Spleen (tissue), 11 donors: ENCODE measurements around the gene PARD3. TPM values are rescaled to one million over a fixed set of nuclear protein-coding genes. Genes with fewer than 3 reads are reported as not detected.
"Not testable (repeated sequence)": the region's sequence is repeated elsewhere in the genome, so short reads cannot be mapped to it uniquely, and the experiment has no call there.

ENCODE experiments used
- DNase-seq: peaks from one replicate; pipeline ENCODE4 v3.0.0-alpha.2; 2020
- H3K27ac ChIP-seq, 8 donors: fragments of 200-600 bp; sonication (generic) in 7 of 8; 1 replicate in 4 of 8; 2 replicates in 4 of 8; pipeline versions ENCODE4 v1.5.0 to v1.8.0; 2016 to 2021; ENCODE audit warnings: inconsistent platforms in 4 of 8, mild to moderate bottlenecking in 4 of 8, moderate library complexity in 1 of 8
- H3K27me3 ChIP-seq, 7 donors: fragments of 200-600 bp; sonication (generic) in 6 of 7; replicated peaks in 1 of 7; 1 replicate in 4 of 7; 2 replicates in 3 of 7; pipeline versions ENCODE4 v1.5.0 to v1.8.0; 2016 to 2021; ENCODE audit warnings: inconsistent platforms in 3 of 7, mild to moderate bottlenecking in 1 of 7
- H3K36me3 ChIP-seq, 6 donors: fragments of 200-600 bp; sonication (generic) in 5 of 6; 1 replicate in 4 of 6; 2 replicates in 2 of 6; pipeline versions ENCODE4 v1.5.0 to v1.8.0; 2016 to 2021; ENCODE audit warnings: inconsistent platforms in 2 of 6
- H3K4me1 ChIP-seq, 6 donors: fragments of 200-600 bp; sonication (generic) in 5 of 6; 1 replicate in 3 of 6; 2 replicates in 3 of 6; pipeline versions ENCODE4 v1.5.0 to v1.8.0; 2016 to 2021; ENCODE audit warnings: inconsistent platforms in 3 of 6
- H3K4me3 ChIP-seq, 8 donors: fragments of 200-600 bp; sonication (generic) in 7 of 8; 1 replicate in 4 of 8; 2 replicates in 4 of 8; pipeline versions ENCODE4 v1.5.0 to v1.8.0; 2016 to 2021; ENCODE audit warnings: inconsistent platforms in 4 of 8, mild to moderate bottlenecking in 4 of 8, moderate library complexity in 2 of 8
- H3K9me3 ChIP-seq, 8 donors: fragments of 200-600 bp; sonication (generic) in 7 of 8; 1 replicate in 4 of 8; 2 replicates in 4 of 8; pipeline versions ENCODE4 v1.5.0 to v1.8.0; 2016 to 2021; ENCODE audit warnings: inconsistent platforms in 4 of 8
- POLR2A ChIP-seq, 3 donors: fragments of 450-650 bp; IDR thresholded peaks; one replicate each; pipeline ENCODE4 v1.5.1; 2017; ENCODE audit warnings: antibody characterized with exemption in 3 of 3, mild to moderate bottlenecking in 1 of 3
- POLR2AphosphoS5 ChIP-seq, 3 donors: sonication (generic); formaldehyde crosslinking; IDR thresholded peaks; one replicate each; pipeline ENCODE4 v1.5.1; 2017; ENCODE audit warnings: antibody characterized with exemption in 3 of 3
- WGBS, 5 donors: extraction: QIAGEN DNeasy Blood & Tissue Kit in 3 of 5; methylation state at CpG; one replicate each; pipeline versions ENCODE4 v1.1.5 to v1.1.7; 2013 to 2018; 5-methylcytosine and 5-hydroxymethylcytosine counted together
- intact Hi-C: fragments of 100-400 bp; cut with DNase I; formaldehyde crosslinking; loops from one replicate; pipeline ENCODE4 v1.15.0; 2023; ENCODE audit warnings: low total_unique reads
- polyA plus RNA-seq, 3 donors: library from polyadenylated mRNA; stranded (reverse); fragments of 200-250 nt; gene quantifications; one replicate each; pipeline ENCODE4 v1.2.1, GENCODE V29; 2013
- total RNA-seq, 7 donors: library from RNA; depleted of rRNA in 3 of 7; stranded (reverse); fragments of >200 nt in 3 of 7; fragmentation: NEBNext Ultra II Directional in 4 of 7; extraction: Animal tissue kit (Norgen Biotek cat#: 25700) in 4 of 7; gene quantifications; one replicate each; pipeline versions ENCODE4 v1.1.0 to v1.2.1, GENCODE V29; 2016 to 2021
- TF ChIP-seq, protein P1 (sequence below), 11 experiments: fragments of 200-600 bp in 7 of 11; fragments of 450-650 bp in 4 of 11; sonication (generic) in 4 of 11; IDR thresholded peaks in 8 of 11; conservative IDR thresholded peaks in 3 of 11; 1 replicate in 7 of 11; 2 replicates in 4 of 11; pipeline versions ENCODE4 v1.4.0 to v1.8.0; 2016 to 2021; ENCODE audit warnings: antibody characterized with exemption in 11 of 11, inconsistent platforms in 4 of 11, mild to moderate bottlenecking in 1 of 11
- donor health status: healthy with polysubstance abuse.
- donor health status: DM: no; HTN: no; CAD: no; lungs with moderate emphysema.
- donor health status: DM: no; HTN: no; CAD: no.
- donor health status: Bipolar disorder and iron deficiency.
- donor health status: healthy.
- donor health status: DM: no; HTN: no; CAD: no.
- donor health status: DM: yes; HTN: yes; CAD: no.

Gene PARD3
- total and polyA plus RNA-seq, 10 donors, result 2.8 to 18.9 (median 10.8) TPM

GRCh38 chr10:34710391-34710751 lies 104.7 kb downstream of the PARD3 start:
- no peaks in the 10 kb centered on the region for H3K27me3 ChIP-seq
- H3K36me3 ChIP-seq, result no peaks in the 10 kb centered on the region
- no peak overlapping the region for H3K27ac ChIP-seq

DNA sequence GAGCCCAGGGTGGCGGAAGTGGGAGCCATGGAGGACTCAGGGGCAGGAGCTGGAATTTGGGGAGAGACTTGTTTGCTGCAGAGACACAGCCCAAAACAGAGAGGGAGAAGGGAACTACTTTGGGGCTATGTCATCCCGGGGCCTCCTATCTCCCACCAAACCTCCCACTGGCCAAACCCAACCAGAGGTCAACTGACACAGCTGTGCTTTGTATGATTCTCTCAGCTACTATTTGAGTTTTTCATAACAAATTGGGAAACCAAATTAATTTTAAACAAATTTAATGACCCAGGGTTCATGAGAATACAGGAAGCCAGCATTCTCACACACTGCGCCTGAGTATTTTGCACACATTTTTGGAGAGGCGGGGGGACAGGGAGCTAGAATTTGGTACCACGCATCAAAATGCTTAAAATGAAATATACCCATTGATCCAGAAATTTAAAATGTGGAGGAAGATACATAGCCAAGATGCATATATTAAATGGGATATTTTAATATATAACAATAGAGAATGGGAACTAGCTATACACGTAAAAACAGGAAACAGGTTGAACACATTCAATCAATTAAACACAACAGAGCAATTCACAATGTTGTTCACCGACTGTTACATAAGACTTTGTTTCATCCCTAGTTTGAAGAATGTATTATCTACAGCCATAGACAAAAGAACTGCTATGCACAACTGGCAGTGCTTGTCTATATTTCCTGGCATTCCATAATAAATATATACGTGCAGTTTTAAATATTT lies 105.3 kb downstream of the PARD3 start:
- WGBS, 5 donors, result 70 to 86% (median 79%) methylated on average over 8 of the region's 8 CpGs
- intact Hi-C loops, result no loop called here
- H3K27ac ChIP-seq, result no peak overlapping the region
- H3K9me3 ChIP-seq, result no peaks in the 10 kb centered on the region
- DNase-seq, result no peak
- no peaks in the 10 kb centered on the region for H3K4me1 ChIP-seq
- no peaks in the 10 kb centered on the region for H3K36me3 ChIP-seq
- TF ChIP-seq POLR2A (IDR thresholded peaks at IDR 0.05) (no peak), POLR2AphosphoS5 (IDR thresholded peaks at IDR 0.05) (no peak)
- TF ChIP-seq, protein P1, sequence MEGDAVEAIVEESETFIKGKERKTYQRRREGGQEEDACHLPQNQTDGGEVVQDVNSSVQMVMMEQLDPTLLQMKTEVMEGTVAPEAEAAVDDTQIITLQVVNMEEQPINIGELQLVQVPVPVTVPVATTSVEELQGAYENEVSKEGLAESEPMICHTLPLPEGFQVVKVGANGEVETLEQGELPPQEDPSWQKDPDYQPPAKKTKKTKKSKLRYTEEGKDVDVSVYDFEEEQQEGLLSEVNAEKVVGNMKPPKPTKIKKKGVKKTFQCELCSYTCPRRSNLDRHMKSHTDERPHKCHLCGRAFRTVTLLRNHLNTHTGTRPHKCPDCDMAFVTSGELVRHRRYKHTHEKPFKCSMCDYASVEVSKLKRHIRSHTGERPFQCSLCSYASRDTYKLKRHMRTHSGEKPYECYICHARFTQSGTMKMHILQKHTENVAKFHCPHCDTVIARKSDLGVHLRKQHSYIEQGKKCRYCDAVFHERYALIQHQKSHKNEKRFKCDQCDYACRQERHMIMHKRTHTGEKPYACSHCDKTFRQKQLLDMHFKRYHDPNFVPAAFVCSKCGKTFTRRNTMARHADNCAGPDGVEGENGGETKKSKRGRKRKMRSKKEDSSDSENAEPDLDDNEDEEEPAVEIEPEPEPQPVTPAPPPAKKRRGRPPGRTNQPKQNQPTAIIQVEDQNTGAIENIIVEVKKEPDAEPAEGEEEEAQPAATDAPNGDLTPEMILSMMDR (IDR thresholded peaks at IDR 0.05 in 8 of 11, conservative IDR thresholded peaks at IDR 0.05 in 3 of 11), result no peak
- H3K4me3 ChIP-seq, result no peak overlapping the region
- H3K27me3 ChIP-seq, result no peaks in the 10 kb centered on the region

More at GRCh38 chr10:34710391-34710751, 104.7 kb downstream of the PARD3 start:
- no peak for DNase-seq
- 88 to 98% (median 96%) methylated on average over 4 of the region's 4 CpGs for WGBS, 5 donors
- no peak for TF ChIP-seq POLR2A (IDR thresholded peaks at IDR 0.05)
- TF ChIP-seq, protein P1 (IDR thresholded peaks at IDR 0.05 in 8 of 11, conservative IDR thresholded peaks at IDR 0.05 in 3 of 11), result no peak
- TF ChIP-seq POLR2AphosphoS5 (IDR thresholded peaks at IDR 0.05), result no peak
- no peaks in the 10 kb centered on the region for H3K4me1 ChIP-seq
- intact Hi-C loops, result no loop called here
- H3K4me3 ChIP-seq, result no peak overlapping the region
- no peaks in the 10 kb centered on the region for H3K9me3 ChIP-seq

DNA sequence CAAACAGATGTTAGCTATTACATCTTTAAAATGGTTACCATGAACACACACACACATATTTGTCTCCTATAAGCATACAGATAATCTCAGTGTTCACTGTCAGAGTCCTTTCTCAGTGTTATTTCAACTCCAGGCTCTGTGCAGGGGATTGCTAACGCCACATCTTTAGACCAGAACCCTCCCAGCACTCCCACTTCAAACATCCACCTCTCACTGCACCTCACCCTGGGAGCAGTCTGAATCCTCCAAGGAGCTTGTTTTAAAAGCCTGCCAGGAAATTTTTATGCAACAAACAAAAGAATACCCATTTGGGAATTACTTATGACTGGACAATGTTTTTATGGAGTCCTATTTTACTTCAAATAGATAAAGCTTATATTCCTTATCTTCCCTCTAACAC lies 107.4 kb downstream of the PARD3 start:
- TF ChIP-seq POLR2A (IDR thresholded peaks at IDR 0.05), result no peak
- no peak for TF ChIP-seq POLR2AphosphoS5 (IDR thresholded peaks at IDR 0.05)
- TF ChIP-seq, protein P1 (IDR thresholded peaks at IDR 0.05 in 8 of 11, conservative IDR thresholded peaks at IDR 0.05 in 3 of 11), result no peak
- no peak for DNase-seq
- no peak overlapping the region for H3K27ac ChIP-seq
- no peaks in the 10 kb centered on the region for H3K27me3 ChIP-seq
- H3K9me3 ChIP-seq, result no peaks in the 10 kb centered on the region
- H3K36me3 ChIP-seq, result no peaks in the 10 kb centered on the region
- H3K4me3 ChIP-seq, result no peak overlapping the region
- no peaks in the 10 kb centered on the region for H3K4me1 ChIP-seq
- intact Hi-C loops, result no loop called here
- 83 to 100% (median 86%) methylated on average over 1 of the region's 1 CpG for WGBS, 5 donors

GRCh38 chr10:34706992-34707391 lies 108.1 kb downstream of the PARD3 start:
- H3K27me3 ChIP-seq, H3K27ac ChIP-seq, intact Hi-C loops, DNase-seq, H3K4me1 ChIP-seq, H3K4me3 ChIP-seq, H3K9me3 ChIP-seq, H3K36me3 ChIP-seq: not testable (repeated sequence)
- WGBS, 5 donors, result 84 to 99% (median 98%) methylated on average over 4 of the region's 4 CpGs
